Activated T-helper 9 cell treated with anti-CD3 and anti-CD28 coated beads, Interleukin-2, amount 50 U/mL, for 16 hours (primary cell): ENCODE data around the gene VAPA.

Source experiments
- DNase-seq: peaks from one replicate; pipeline ENCODE4 v3.0.0-alpha.2; 2020; ENCODE audit warnings: low read depth

Gene VAPA

DNA sequence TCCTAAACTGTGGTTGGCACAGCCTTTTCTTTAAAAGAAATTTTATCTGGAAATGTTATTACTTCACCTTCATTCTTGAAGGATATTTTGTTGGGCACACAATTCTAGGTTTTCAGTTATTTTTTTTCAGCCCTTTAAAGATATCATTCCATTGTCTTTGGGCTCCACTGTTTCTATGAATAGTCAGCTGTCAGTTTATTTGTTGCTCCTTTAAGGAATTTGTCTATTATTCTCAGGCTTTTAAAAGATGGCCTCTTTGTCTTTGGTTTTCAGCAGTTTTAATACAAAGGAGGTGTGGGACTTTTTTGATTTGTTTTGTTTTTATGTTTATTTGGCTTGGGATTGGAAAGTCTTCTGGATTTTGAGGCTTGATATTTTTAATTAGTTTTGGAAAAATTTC, 61.8 kb downstream of the VAPA start:
- DNase-seq: no peak

- DNase-seq: no peak
These were observed 68.9 kb downstream of the VAPA start for GRCh38 chr18:9982711-9983110.

GRCh38 chr18:9984080-9984479, 70.3 kb downstream of the VAPA start:
- DNase-seq: no peak

GRCh38 chr18:9985641-9986040, 71.8 kb downstream of the VAPA start:
- DNase-seq: no peak

DNA sequence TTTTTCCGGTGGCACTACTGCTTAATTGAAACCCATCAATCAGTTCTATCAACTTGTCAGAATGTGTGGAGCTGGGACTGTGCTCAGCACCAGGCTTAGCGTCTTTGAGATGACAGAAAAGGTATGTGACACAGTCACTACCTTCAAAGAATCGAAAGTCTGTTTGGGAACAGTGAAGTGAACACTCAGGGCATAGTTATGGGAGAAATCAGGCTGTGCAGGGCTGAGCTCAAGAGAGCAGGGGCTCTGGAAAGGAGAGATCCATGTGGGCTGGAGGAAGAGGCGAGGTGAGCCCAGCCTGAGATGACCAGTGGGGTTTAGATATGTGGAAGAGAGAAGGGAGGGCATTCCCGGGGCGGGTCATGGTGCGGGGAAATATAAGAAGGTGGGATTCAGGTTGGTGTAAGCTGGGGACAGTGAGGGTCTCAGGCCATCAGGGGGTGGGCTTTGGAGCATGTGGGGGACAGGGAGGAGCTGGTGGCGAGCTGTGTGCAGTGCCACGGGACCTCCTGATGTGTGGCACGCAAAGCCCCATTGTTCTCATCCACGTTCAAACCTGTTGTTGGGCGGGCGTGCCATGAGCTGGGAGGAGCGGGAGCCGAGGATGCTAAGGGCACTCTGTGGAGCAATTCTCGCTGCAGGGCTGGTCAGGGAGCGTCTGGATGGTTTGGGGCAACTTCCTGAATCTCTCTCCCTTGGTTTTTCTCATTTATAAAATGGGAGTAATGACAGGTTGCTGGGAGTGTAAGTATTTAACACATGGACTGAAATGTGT, 72.5 kb downstream of the VAPA start:
- DNase-seq: no peak

- DNase-seq: no peak
These were observed 73.5 kb downstream of the VAPA start for GRCh38 chr18:9987345-9987744.

GRCh38 chr18:9987931-9988330, 74.1 kb downstream of the VAPA start:
- no peak for DNase-seq

DNA sequence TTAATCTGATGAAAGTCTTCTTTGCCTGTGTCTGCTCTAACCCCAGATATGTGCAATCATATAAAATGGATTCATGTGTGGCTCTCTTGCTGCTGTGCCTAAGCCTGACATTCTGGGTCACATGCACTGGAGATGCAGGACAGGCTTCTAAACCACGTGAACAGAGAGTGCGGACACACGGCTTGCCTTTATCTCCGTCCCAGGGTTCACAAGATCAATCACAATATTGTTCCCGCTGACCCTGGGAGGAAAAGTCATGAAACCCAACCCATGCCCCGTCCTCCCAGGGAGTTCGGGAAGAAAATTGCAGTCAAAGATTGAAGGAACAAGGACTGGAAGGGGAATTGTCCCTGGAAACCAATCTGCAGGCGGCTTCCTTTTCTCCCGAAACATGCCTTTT, 74.8 kb downstream of the VAPA start:
- no peak for DNase-seq

GRCh38 chr18:9989481-9989880, 75.7 kb downstream of the VAPA start:
- DNase-seq: no peak

DNA sequence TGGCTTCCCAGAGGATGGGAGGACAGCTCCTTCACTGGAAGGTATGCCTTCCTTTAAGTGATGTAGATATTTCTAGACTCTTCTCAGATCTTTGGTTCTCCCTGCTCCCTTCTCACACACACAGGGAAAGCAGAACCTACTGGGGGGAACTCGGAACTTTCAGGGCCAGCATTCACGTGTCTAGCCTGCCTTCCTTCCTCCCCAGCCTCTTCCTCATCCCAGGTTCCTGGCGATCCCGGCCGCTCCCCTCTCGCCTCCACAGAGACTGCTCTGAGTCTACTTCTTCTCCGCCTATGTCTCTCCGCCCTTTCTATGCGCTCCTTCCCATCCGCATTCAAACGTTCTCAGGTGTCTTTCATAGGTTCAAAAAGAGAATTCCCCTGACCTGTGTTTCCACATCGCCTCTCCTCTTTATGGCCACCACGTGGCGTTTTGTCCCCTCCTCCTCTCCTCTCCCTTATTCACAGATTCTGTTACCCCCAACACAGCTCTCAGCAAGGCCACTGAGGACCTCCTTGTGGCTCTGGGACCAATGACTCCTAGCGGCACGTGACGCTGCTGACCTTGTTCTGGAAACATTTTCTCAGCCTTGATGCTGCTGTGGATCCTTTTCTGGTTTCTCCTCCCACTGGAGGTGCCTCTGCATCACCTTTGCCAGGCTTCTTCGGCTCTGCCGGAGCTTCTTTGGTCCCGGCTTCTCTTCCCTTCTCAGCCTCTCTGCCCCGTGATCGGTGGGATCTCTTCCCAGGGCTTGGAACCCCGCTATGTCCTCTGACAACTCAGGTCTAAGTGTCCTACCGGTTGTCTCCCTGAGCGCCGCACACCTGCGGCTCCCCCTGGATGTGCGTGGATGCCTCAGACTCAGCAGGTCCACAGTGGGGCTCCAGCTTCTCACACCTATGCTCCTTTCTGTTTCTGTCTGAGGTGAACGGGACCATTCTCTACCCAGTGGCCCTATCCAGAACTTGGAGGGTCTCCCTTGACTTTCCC, 77.5 kb downstream of the VAPA start:
- DNase-seq: no peak

GRCh38 chr18:9992300-9992972, 78.6 kb downstream of the VAPA start:
- no peak for DNase-seq

GRCh38 chr18:9992973-9993520, 79.2 kb downstream of the VAPA start:
- no peak for DNase-seq

- no peak for DNase-seq
These were observed 79.8 kb downstream of the VAPA start for GRCh38 chr18:9993521-9994025.

- DNase-seq: no peak
These were observed 80.3 kb downstream of the VAPA start for GRCh38 chr18:9994026-9994570.

DNA sequence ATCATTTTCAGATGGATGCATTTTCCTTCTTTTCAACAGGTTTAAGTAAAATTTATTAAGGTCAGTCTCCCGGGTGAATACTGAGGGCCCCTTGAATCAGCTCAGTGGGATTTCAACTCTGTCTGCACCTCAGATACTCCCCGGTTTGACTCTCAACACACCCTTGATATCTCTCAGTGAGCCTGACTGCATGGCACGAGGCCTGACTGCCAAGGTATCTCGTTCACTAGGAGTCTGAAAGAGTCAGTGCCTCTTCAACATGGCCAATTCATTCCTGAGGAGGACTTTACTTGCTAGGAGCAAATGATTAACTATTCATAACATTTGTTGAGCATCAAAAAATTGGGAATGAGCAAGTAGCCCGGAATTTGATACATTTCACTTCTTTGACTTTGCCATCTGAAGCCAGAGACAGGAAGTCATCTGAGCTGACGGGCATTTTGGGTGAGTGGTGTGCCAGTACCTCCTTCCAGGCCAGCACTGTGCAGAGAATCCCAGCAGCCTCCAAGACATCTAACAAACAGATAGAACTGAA, 81.0 kb downstream of the VAPA start:
- no peak for DNase-seq

- no peak for DNase-seq
These were observed 81.8 kb downstream of the VAPA start for GRCh38 chr18:9995631-9996030.

GRCh38 chr18:9996094-9996493, 82.3 kb downstream of the VAPA start:
- no peak for DNase-seq

DNA sequence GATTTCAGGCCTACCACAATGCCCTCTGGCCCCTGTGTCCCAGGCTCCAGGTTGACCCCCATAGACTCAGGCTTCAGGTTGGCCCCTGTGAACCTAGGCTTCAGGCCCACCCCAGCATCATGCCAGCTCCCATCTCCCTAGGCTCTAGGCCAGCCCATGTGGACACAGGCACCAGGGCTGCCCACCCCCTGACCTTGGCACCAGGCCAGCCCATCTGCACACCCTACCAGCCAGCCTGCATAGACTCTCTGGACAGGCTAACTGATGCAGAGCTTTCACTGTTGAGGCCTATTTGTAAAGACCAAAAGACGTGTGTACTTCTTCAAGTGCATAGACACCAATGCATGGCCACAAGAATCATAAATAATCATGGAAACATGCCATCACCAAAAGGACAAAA, 83.9 kb downstream of the VAPA start:
- no peak for DNase-seq

DNA sequence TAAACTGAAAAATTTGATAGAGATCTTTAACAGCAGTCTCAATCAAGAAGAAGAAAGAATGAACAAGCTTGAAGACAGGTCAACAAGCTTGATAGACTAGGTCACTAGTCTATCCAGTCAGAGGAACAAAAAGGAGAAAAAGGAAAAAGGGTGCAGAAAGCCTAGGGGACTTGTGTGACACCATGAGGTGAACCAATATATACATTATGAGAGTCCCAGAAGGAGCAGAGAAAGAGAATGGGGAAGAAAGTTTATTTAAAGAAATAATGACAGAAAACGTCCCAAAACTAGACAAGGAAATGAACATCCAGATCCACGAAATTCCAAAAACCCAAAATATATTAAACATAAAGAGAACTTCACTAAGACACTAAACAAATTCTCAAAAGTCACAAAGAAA, 84.5 kb downstream of the VAPA start:
- DNase-seq: no peak

GRCh38 chr18:10002280-10002679, 88.5 kb downstream of the VAPA start:
- no peak for DNase-seq

- no peak for DNase-seq
These were observed 89.5 kb downstream of the VAPA start for GRCh38 chr18:10003281-10003680.

- no peak for DNase-seq
These were observed 90.0 kb downstream of the VAPA start for GRCh38 chr18:10003866-10004265.
